HL-60 (cell line): ENCODE results near the gene ADAM33.

Source experiments
- REST ChIP-seq: IDR thresholded peaks from 2 replicates; pipeline ENCODE4 v1.6.1; 2012; ENCODE audit warnings: low read depth; ENCODE audit not compliant: insufficient replicate concordance
- TF ChIP-seq, protein P1 (sequence below): IDR thresholded peaks from one replicate; pipeline ENCODE4 v1.5.1; 2011; ENCODE audit warnings: low read length, control low read depth, inconsistent platforms; ENCODE audit not compliant: insufficient read depth

- no peak for TF ChIP-seq REST
- TF ChIP-seq, protein P1, sequence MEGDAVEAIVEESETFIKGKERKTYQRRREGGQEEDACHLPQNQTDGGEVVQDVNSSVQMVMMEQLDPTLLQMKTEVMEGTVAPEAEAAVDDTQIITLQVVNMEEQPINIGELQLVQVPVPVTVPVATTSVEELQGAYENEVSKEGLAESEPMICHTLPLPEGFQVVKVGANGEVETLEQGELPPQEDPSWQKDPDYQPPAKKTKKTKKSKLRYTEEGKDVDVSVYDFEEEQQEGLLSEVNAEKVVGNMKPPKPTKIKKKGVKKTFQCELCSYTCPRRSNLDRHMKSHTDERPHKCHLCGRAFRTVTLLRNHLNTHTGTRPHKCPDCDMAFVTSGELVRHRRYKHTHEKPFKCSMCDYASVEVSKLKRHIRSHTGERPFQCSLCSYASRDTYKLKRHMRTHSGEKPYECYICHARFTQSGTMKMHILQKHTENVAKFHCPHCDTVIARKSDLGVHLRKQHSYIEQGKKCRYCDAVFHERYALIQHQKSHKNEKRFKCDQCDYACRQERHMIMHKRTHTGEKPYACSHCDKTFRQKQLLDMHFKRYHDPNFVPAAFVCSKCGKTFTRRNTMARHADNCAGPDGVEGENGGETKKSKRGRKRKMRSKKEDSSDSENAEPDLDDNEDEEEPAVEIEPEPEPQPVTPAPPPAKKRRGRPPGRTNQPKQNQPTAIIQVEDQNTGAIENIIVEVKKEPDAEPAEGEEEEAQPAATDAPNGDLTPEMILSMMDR, result no peak
Measured at GRCh38 chr20:3672547-3673171, 9.2 kb downstream of the ADAM33 start.
